ENCODE measurements around the gene HAPSTR1. TPM values are rescaled to one million over a fixed set of nuclear protein-coding genes. Genes with fewer than 3 reads are reported as not detected.

HAPSTR1 gene
- polyA plus RNA-seq, 1 of the 3 experiments (the other 2 are of a cell fraction) = 7.0 TPM

GRCh38 chr16:9119795-9120194 is 28.4 kb downstream of the HAPSTR1 start:
- Histone ChIP-seq H3K9me3 (no peaks in the 10 kb centered on the region), H3K9me2 (no peaks in the 10 kb centered on the region), H4K20me1 (ENCODE audit: insufficient read depth) (peaks cover 100% of the 10 kb centered on the region), H3K4me2 (no peak overlapping the region), H3F3A (replicated peaks; ENCODE audit: insufficient read depth) (peaks cover 34% of the 10 kb centered on the region), H3K9ac (no peak overlapping the region), H3K36me3 (replicated peaks in 1 of 2; ENCODE audit: control insufficient read depth in 1 of 2, insufficient read depth in 2 of 2, low read length in 1 of 2) (peaks cover 56% of the 10 kb centered on the region in 2 experiments), H3K4me1 (ENCODE audit: control insufficient read depth in 1 of 2, insufficient read depth in 2 of 2, low read depth in 1 of 2, low read length in 1 of 2) (peaks cover 13 to 28% of the 10 kb centered on the region in 2 experiments), H3K27me3 (ENCODE audit: insufficient read depth) (no peaks in the 10 kb centered on the region), H3K79me2 (ENCODE audit: insufficient read depth) (peaks cover 99% of the 10 kb centered on the region), H2AFZ (ENCODE audit: low read depth) (no peak overlapping the region), H3K27ac (ENCODE audit: low read depth in 2 of 2, low read length in 1 of 2) (peak overlapping the region; percentile 57 to 60), H3K4me3 (ENCODE audit: low read depth in 2 of 2, low read length in 1 of 2) (no peak overlapping the region)
- CTCF ChIA-PET = interaction anchor here (1.1 kb wide), 2 partner anchors 14 to 19 kb away, joined by 3 to 4 read pairs; no protein-coding TSS in a partner anchor
- 29% methylated on average over 3 of the region's 3 CpGs for WGBS (ENCODE audit: low lambda C conversion rate)
- POLR2A ChIA-PET = no interaction called here
- TF ChIP-seq NFIC (IDR thresholded peaks at IDR 0.05; ENCODE audit: borderline replicate concordance) (peak; percentile 50; the same call in 1 of the 2 replicates), RCOR1 (IDR thresholded peaks at IDR 0.05; ENCODE audit: low read length) (no peak), POLR2AphosphoS5 (IDR thresholded peaks at IDR 0.05; ENCODE audit: low read depth, low read length) (no peak), MXI1 (IDR thresholded peaks at IDR 0.05; ENCODE audit: low read depth, low read length) (no peak), CTCF (IDR thresholded peaks at IDR 0.05) (peak; percentile 26; the same call in 1 of the 2 replicates)
- DNase-seq = no peak

- Histone ChIP-seq H2AFZ (ENCODE audit: low read depth) (no peak overlapping the region), H4K20me1 (ENCODE audit: insufficient read depth) (peaks cover 88% of the 10 kb centered on the region), H3K9me2 (no peaks in the 10 kb centered on the region), H3K79me2 (ENCODE audit: insufficient read depth) (peaks cover 94% of the 10 kb centered on the region), H3K27ac (ENCODE audit: low read depth in 2 of 2, low read length in 1 of 2) (no peak overlapping the region), H3K4me3 (ENCODE audit: low read depth in 2 of 2, low read length in 1 of 2) (no peak overlapping the region), H3K4me2 (no peak overlapping the region), H3K9me3 (no peaks in the 10 kb centered on the region), H3K4me1 (ENCODE audit: control insufficient read depth in 1 of 2, insufficient read depth in 2 of 2, low read depth in 1 of 2, low read length in 1 of 2) (peaks cover 21 to 24% of the 10 kb centered on the region in 2 experiments), H3F3A (replicated peaks; ENCODE audit: insufficient read depth) (peaks cover 35% of the 10 kb centered on the region), H3K27me3 (ENCODE audit: insufficient read depth) (no peaks in the 10 kb centered on the region), H3K36me3 (replicated peaks in 1 of 2; ENCODE audit: control insufficient read depth in 1 of 2, insufficient read depth in 2 of 2, low read length in 1 of 2) (peaks cover 43 to 46% of the 10 kb centered on the region in 2 experiments), H3K9ac (no peak overlapping the region)
- WGBS (ENCODE audit: low lambda C conversion rate) = 100% methylated on average over 4 of the region's 5 CpGs
- ChIA-PET POLR2A (no interaction called here), CTCF (interaction anchor here (0.7 to 6.0 kb wide), 3 partner anchors 13 to 1458 kb away, joined by 3 to 27 read pairs (median 3); partner anchors contain the start of genes EMP2 and HAPSTR1)
- TF ChIP-seq SIN3A (IDR thresholded peaks at IDR 0.05; ENCODE audit: borderline replicate concordance, low read depth, low read length) (no peak), POLR2AphosphoS5 (IDR thresholded peaks at IDR 0.05; ENCODE audit: low read depth, low read length) (no peak), RAD21 (IDR thresholded peaks at IDR 0.05; ENCODE audit: low read length) (no peak)
- TF ChIP-seq, protein P1, sequence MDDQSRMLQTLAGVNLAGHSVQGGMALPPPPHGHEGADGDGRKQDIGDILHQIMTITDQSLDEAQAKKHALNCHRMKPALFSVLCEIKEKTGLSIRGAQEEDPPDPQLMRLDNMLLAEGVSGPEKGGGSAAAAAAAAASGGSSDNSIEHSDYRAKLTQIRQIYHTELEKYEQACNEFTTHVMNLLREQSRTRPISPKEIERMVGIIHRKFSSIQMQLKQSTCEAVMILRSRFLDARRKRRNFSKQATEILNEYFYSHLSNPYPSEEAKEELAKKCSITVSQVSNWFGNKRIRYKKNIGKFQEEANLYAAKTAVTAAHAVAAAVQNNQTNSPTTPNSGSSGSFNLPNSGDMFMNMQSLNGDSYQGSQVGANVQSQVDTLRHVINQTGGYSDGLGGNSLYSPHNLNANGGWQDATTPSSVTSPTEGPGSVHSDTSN (IDR thresholded peaks at IDR 0.05) = no peak
- DNase-seq = no peak
Observed at GRCh38 chr16:9122342-9122741, 30.9 kb downstream of the HAPSTR1 start.

GRCh38 chr16:9122969-9123368 is 31.5 kb downstream of the HAPSTR1 start:
- peaks cover 33% of the 10 kb centered on the region for H3F3A ChIP-seq (replicated peaks; ENCODE audit: insufficient read depth)
- H3K27ac ChIP-seq (ENCODE audit: low read depth in 2 of 2, low read length in 1 of 2) = no peak overlapping the region
- WGBS (ENCODE audit: low lambda C conversion rate) = 73% methylated on average over 2 of the region's 2 CpGs
- ChIA-PET POLR2A (no interaction called here), CTCF (interaction anchor here (6.0 kb wide), 1 partner anchor 12 kb away, joined by 27 read pairs; no protein-coding TSS in a partner anchor)
- no peaks in the 10 kb centered on the region for H3K9me3 ChIP-seq
- no peaks in the 10 kb centered on the region for H3K27me3 ChIP-seq (ENCODE audit: insufficient read depth)
- H3K4me2 ChIP-seq = no peak overlapping the region
- H3K9ac ChIP-seq = no peak overlapping the region
- no peak overlapping the region for H3K4me3 ChIP-seq (ENCODE audit: low read depth in 2 of 2, low read length in 1 of 2)
- peaks cover 20 to 31% of the 10 kb centered on the region in 2 experiments for H3K4me1 ChIP-seq (ENCODE audit: control insufficient read depth in 1 of 2, insufficient read depth in 2 of 2, low read depth in 1 of 2, low read length in 1 of 2)
- H3K9me2 ChIP-seq = no peaks in the 10 kb centered on the region
- DNase-seq = no peak
- H2AFZ ChIP-seq (ENCODE audit: low read depth) = no peak overlapping the region
- H3K36me3 ChIP-seq (replicated peaks in 1 of 2; ENCODE audit: control insufficient read depth in 1 of 2, insufficient read depth in 2 of 2, low read length in 1 of 2) = peaks cover 37 to 39% of the 10 kb centered on the region in 2 experiments
- peaks cover 81% of the 10 kb centered on the region for H4K20me1 ChIP-seq (ENCODE audit: insufficient read depth)
- H3K79me2 ChIP-seq (ENCODE audit: insufficient read depth) = peaks cover 94% of the 10 kb centered on the region
- no peak for TF ChIP-seq REST (IDR thresholded peaks at IDR 0.05; ENCODE audit: low read depth, low read length)
- no peak for TF ChIP-seq CTCF (IDR thresholded peaks at IDR 0.05)
- no peak for TF ChIP-seq RFX5 (IDR thresholded peaks at IDR 0.05; ENCODE audit: low read length)
- TF ChIP-seq POLR2AphosphoS5 (IDR thresholded peaks at IDR 0.05; ENCODE audit: low read depth, low read length) = no peak
- TF ChIP-seq GATA2 (CRISPR knock-in tag; IDR thresholded peaks at IDR 0.05) = no peak
- TF ChIP-seq TEAD4 (IDR thresholded peaks at IDR 0.05; ENCODE audit: borderline replicate concordance, insufficient read depth) = no peak
